ENCODE measurements around the gene AGPAT1.

AGPAT1 gene

DNA sequence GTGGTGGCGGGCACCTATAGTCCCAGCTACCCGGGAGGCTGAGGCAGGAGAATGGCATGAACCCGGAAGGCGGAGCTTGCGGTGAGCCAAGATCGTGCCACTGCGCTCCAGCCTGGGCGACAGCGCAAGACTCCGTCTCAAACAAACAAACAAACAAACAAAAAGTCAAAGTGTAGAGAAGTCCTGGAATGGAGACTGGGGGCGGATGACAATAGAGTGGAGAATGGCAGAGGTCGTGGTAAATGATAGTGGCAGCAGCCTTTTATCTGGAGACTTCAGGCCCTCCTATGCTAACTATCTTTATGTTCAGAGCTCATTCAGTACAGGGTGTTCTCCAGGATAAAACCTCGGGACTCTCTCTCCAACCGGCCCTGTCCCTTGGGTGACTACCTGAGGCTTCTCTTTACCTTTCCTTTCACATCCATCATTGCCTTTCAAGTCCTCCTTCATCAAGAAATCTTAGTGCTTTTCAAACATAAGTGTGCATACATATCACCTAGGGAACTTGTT lies 44.4 kb downstream of the AGPAT1 start:
- DNase-seq (ENCODE audit: insufficient read length): no peak
- TF ChIP-seq TAF1 (IDR thresholded peaks at IDR 0.05; ENCODE audit: borderline replicate concordance, low read depth, low read length): no peak
- no peak for FAIRE-seq

DNA sequence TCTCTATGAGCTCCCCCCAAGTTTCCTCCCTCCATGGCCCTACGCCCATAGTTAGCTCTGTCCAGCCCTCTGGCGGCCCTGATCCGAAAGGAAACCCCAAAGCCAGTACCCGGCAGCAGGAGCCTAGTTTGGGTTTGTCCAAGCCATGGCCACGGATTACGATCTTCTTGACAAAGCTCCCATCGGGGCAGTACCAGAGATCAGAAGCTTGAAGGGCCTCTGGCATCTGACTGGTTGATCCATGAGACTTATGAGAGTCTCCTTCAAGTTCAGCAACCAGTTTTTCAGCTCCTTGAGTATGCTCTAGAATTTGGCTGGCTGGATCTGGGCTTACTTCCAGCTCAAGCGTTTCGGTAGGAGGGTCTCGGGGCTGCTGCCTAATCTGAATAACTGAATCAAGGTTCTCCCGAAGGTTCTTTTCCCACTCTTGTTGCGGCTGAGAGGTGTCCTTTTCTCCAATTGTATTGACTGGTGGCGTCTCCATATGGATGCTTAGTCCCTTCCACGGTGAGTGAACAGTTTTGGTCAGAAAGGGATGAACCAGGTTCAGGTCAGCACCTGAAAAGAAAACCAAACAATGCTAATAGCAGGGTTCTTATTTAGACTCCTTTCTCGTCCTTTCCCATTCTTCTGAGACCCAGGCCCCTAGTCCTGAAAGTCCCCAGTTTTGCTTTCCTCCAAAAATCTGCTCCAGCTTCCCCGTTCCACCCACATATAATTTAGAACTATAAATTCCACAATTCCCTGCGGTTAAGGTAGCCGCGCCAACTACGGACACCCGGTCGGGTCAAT lies 46.4 kb downstream of the AGPAT1 start:
- FAIRE-seq (no peak), DNase-seq (ENCODE audit: insufficient read length) (no peak)
- TF ChIP-seq POLR2AphosphoS5 (IDR thresholded peaks at IDR 0.05; ENCODE audit: low read depth, low read length): no peak
- no peak for TF ChIP-seq POLR2A (IDR thresholded peaks at IDR 0.05; ENCODE audit: low read depth, low read length)
- no peak for TF ChIP-seq TAF1 (IDR thresholded peaks at IDR 0.05; ENCODE audit: borderline replicate concordance, low read depth, low read length)

DNA sequence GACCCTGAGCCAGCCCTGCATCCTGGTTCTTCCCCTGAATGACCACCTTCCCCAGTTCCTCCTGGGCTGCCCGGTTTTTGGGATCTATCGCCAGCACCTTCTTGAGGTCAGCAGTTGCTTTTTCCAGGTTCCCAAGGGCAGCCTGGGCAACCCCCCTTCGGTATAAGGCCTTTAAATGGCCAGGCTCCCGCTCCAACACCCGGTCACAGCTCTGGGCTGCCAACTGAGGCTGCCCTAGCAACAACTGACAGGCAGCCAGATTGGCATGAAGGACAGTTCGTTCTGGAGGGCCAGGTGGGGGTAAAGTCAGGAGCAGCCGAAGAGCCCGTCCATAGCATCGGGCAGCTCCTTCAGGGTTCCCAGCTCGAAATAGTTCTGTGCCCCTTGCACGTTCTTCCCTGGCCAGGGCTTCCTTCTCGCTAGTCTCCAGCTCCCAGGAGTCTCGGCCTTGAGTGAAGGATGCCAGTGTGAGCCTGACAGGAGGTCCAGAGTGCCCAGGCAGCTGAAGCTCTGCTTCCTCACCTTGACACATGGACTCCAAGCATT lies 47.1 kb downstream of the AGPAT1 start:
- FAIRE-seq: no peak
- TF ChIP-seq TAF1 (IDR thresholded peaks at IDR 0.05; ENCODE audit: borderline replicate concordance, low read depth, low read length): no peak
- TF ChIP-seq POLR2A (IDR thresholded peaks at IDR 0.05; ENCODE audit: low read depth, low read length): no peak
- no peak for TF ChIP-seq POLR2AphosphoS5 (IDR thresholded peaks at IDR 0.05; ENCODE audit: low read depth, low read length)
- no peak for DNase-seq (ENCODE audit: insufficient read length)

DNA sequence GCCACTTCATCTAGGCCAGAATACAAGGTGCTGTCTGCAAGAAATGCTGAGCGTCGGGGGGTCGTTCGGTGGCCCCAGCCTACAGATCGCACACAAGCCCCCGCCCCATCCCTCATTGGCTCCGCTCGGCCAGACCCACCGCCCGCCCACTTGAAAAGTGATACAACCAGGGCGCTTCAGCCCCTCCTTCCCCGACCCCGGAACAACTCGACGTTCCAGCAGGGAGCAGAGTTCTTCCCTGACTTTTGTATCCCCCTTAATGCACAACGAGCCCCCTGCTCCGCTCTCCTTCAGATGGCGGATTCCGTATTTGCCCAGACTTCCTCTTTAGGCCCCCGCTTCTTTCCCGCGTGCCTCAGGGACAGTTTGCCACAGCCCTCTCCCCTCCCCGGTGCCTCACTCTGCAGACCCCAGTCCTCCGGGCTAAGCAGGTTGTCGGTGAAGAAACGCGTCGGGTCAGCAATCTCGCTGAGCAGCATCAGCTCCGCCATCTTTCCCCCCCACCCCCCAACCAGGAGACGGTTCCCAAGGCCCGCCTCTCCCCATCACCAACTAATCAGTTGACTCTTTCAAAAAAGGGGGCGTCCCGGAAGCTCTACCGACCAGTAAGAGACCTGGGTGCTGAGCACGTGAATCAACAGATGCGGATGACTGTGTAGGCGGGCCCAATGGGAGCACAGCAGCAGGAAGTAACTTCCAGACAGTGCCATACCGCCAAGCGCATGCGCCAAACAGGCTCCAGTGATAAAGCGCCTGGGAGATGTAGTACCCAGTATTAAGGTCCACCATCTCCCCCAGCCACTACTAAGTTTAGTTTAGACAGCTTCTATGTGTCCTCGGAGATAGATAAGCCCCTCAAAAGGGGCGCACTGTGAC lies 47.9 kb downstream of the AGPAT1 start, which contains the start of gene ATF6B:
ATF6B (minus strand) TSS at position 530 of the 876 bp plus-strand sequence; CDS start at position 491, 39 bp downstream.
- DNase-seq (ENCODE audit: insufficient read length) (peak; percentile 95), FAIRE-seq (peak; percentile 96)
- peak; percentile 42; the same call in 1 of the 2 replicates for TF ChIP-seq POLR2AphosphoS5 (IDR thresholded peaks at IDR 0.05; ENCODE audit: low read depth, low read length)
- peak; percentile 81 for TF ChIP-seq POLR2A (IDR thresholded peaks at IDR 0.05; ENCODE audit: low read depth, low read length)
- TF ChIP-seq TAF1 (IDR thresholded peaks at IDR 0.05; ENCODE audit: borderline replicate concordance, low read depth, low read length): no peak

DNA sequence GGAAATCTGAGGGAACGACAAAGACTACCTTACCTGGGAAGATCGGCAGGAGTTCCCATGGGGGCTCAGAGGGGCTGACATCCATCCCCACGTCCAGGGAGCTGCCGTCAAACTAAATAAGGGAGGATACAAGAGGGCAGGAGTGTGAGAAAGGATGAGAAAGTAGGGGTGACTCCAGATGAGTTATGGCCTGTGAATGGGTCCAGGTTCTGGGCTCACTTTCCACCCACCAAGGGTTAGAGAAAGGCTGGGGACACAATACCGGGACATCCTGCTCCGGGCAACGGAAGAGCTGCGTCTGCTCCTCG lies 48.5 kb downstream of the AGPAT1 start:
- TF ChIP-seq TAF1 (IDR thresholded peaks at IDR 0.05; ENCODE audit: borderline replicate concordance, low read depth, low read length) (no peak), POLR2A (IDR thresholded peaks at IDR 0.05; ENCODE audit: low read depth, low read length) (no peak), POLR2AphosphoS5 (IDR thresholded peaks at IDR 0.05; ENCODE audit: low read depth, low read length) (no peak)
- FAIRE-seq (no peak), DNase-seq (ENCODE audit: insufficient read length) (no peak)

DNA sequence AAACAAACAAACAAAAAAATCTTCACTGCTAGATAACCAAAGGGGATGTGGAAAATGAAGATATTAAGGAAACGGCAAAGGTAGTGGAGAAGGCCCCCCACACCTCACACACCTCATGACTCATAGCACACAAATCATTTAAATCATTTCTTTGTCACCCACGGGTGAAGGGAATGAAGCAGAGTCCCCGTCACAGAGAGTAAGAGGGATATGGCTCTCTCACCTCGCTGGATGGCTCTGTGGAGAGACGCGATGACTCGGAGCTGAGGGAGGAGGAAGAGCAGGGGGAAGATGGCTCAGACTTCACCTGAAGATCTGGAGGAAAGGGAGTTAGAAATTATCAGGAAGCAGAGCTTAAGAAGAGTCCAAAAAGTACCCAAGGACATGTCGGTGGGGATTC lies 49.0 kb downstream of the AGPAT1 start:
- FAIRE-seq: no peak
- no peak for TF ChIP-seq POLR2AphosphoS5 (IDR thresholded peaks at IDR 0.05; ENCODE audit: low read depth, low read length)
- TF ChIP-seq POLR2A (IDR thresholded peaks at IDR 0.05; ENCODE audit: low read depth, low read length): no peak
- no peak for TF ChIP-seq TAF1 (IDR thresholded peaks at IDR 0.05; ENCODE audit: borderline replicate concordance, low read depth, low read length)

DNA sequence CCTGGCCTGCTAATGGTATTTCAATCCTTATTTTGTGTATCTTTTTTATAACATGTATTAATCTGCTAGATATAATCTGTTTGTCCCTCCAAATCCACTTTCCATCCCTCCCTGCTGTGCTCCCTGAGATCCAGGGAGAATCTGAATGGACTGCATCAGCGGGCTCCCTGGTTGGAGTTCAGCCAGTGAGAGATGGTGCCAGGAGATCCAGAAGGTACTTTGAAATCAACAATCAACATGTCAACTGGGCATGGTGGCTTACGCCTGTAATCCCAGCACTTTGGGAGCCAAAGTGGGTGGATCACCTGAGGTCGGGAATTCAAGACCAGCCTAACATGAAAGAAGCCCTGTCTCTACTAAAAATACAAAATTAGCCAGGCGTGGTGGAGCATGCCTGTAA lies 52.2 kb downstream of the AGPAT1 start:
- FAIRE-seq (no peak), DNase-seq (ENCODE audit: insufficient read length) (no peak)
- TF ChIP-seq TAF1 (IDR thresholded peaks at IDR 0.05; ENCODE audit: borderline replicate concordance, low read depth, low read length): no peak
- no peak for TF ChIP-seq POLR2A (IDR thresholded peaks at IDR 0.05; ENCODE audit: low read depth, low read length)
- TF ChIP-seq POLR2AphosphoS5 (IDR thresholded peaks at IDR 0.05; ENCODE audit: low read depth, low read length): no peak

More for the DNA sequence above, 49.0 kb downstream of the AGPAT1 start:
- DNase-seq (ENCODE audit: insufficient read length): no peak

DNA sequence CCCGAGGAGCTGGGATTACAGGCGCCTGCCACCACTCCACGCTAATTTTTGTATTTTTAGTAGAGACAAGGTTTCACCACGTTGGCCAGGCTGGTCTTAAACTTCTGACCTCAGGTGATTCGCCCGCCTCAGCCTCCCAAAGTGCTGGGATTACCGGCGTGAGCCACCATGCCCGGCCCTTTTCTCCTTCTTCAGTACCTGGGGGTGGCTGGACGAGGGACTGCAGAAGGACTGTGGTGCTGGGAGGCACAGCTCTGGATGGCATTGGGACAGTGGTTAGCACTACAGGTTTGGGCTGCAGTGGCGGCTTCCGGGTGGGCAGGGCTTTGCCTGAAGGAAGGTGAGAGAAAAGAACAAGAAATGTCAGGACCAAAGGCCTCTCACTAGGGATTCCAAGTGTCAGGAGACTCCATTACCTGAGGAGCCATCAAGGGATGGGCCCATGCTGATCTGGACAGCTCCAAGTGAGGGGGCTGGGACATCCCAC lies 55.3 kb downstream of the AGPAT1 start:
- TF ChIP-seq POLR2AphosphoS5 (IDR thresholded peaks at IDR 0.05; ENCODE audit: low read depth, low read length): no peak
- no peak for TF ChIP-seq TAF1 (IDR thresholded peaks at IDR 0.05; ENCODE audit: borderline replicate concordance, low read depth, low read length)
- no peak for TF ChIP-seq POLR2A (IDR thresholded peaks at IDR 0.05; ENCODE audit: low read depth, low read length)
- FAIRE-seq: no peak
- DNase-seq (ENCODE audit: insufficient read length): no peak

DNA sequence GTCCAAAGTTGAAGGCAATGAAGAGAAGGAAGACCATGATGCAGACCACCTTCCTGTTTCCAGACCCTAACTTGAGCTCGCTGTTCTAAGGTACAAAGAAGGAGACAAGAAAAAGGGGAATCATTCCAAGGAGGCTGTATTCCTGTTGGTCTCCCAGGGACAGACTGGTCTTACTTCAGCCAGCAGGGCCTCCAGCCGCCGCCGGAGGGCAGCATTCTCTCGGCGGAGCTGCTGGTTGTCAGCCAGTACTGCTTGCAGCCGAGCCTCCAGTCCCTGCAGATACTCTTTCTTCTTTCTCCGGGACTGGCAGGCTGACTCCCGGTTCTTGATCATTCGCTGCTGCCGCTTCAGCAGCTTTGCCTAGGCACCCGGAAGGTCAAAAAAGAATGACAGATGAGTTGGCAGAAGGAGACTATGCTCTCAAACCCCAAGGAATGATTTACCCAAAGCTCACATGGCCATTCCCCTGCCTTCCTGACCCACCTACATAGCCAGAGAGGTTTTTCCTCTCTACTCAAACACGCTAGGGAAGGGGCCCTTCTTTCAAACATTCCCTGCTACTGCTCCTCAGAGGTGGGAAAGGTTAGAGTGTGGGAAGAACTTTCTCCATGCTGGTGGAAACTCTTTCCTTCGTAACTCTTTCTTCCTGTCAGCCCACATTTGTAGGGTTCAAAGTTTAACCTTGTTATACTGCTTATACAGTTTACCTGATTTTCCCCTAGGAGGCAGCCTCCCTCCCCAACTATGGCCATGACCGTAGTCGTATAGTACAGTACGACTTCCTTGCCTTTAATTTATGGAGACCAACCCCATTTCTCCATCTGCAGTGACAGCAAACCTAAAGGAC lies 56.9 kb downstream of the AGPAT1 start:
- peak; percentile 77 for DNase-seq (ENCODE audit: insufficient read length)
- TF ChIP-seq POLR2A (IDR thresholded peaks at IDR 0.05; ENCODE audit: low read depth, low read length): no peak
- peak; percentile 86 for FAIRE-seq

Measured in GM12892 (cell line).